Neural cell (in vitro differentiated cells): ENCODE results near the gene CACNA1A. TPM values are rescaled to one million over a fixed set of nuclear protein-coding genes. Genes with fewer than 3 reads are reported as not detected.

ENCODE experiments used
- H2AFZ ChIP-seq: fragments of 200-600, 300-800 bp; sonication (generic), shearing (Covaris generic); 2 replicates; pipeline ENCODE4 v1.6.0; 2014; ENCODE audit warnings: low read depth, mild to moderate bottlenecking, antibody characterized with exemption, low read length, moderate library complexity
- H3F3A ChIP-seq: fragments of 200-600 bp; shearing (Covaris generic); 2 replicates; pipeline ENCODE4 v1.6.1; 2016; ENCODE audit warnings: mild to moderate bottlenecking, moderate library complexity, mixed read lengths, antibody characterized with exemption, low read length; ENCODE audit not compliant: insufficient read depth, poor library complexity, severe bottlenecking
- H3K27ac ChIP-seq: fragments of 200-600, 300-800 bp; sonication (generic), shearing (Covaris generic); 2 replicates; pipeline ENCODE4 v1.5.1; 2014; ENCODE audit warnings: mild to moderate bottlenecking, low read length, moderate library complexity
- H3K27me3 ChIP-seq: fragments of 300-800, 200-600 bp; sonication (generic), shearing (Covaris generic); 2 replicates; pipeline ENCODE4 v1.6.0; 2014; ENCODE audit warnings: mild to moderate bottlenecking, low read depth, low read length, moderate library complexity; ENCODE audit not compliant: insufficient read depth
- H3K36me3 ChIP-seq: fragments of 300-800, 200-600 bp; sonication (generic), shearing (Covaris generic); 2 replicates; pipeline ENCODE4 v1.5.1; 2014; ENCODE audit warnings: mild to moderate bottlenecking, antibody characterized with exemption, low read length, moderate library complexity; ENCODE audit not compliant: insufficient read depth
- H3K4me2 ChIP-seq: fragments of 300-800, 200-600 bp; sonication (generic), shearing (Covaris generic); 2 replicates; pipeline ENCODE4 v1.6.0; 2014; ENCODE audit warnings: mild to moderate bottlenecking, low read length
- H3K4me3 ChIP-seq: fragments of 300-800, 200-600 bp; sonication (generic), shearing (Covaris generic); 2 replicates; pipeline ENCODE4 v1.5.1; 2014; ENCODE audit warnings: mild to moderate bottlenecking, low read length, moderate library complexity
- H3K79me2 ChIP-seq: fragments of 200-600 bp; shearing (Covaris generic); replicated peaks from 2 replicates; pipeline ENCODE4 v1.6.0; 2014; ENCODE audit warnings: mild to moderate bottlenecking, low read length, moderate library complexity; ENCODE audit not compliant: insufficient read depth
- H3K9ac ChIP-seq: fragments of 300-800, 200-600 bp; sonication (generic), shearing (Covaris generic); 2 replicates; pipeline ENCODE4 v1.6.1; 2016; ENCODE audit warnings: mild to moderate bottlenecking, low read length, mixed read lengths
- H3K9me2 ChIP-seq: fragments of 200-600 bp; shearing (Covaris generic); 2 replicates; pipeline ENCODE4 v1.6.1; 2016; ENCODE audit warnings: mild to moderate bottlenecking, low read length, mixed read lengths; ENCODE audit not compliant: insufficient read depth
- H3K9me3 ChIP-seq: fragments of 200-600, 300-800 bp; sonication (generic), shearing (Covaris generic); 2 replicates; pipeline ENCODE4 v1.6.1; 2016; ENCODE audit warnings: mild to moderate bottlenecking, mixed run types, low read length, moderate library complexity, mixed read lengths
- H4K20me1 ChIP-seq: fragments of 200-600 bp; shearing (Covaris generic); 2 replicates; pipeline ENCODE4 v1.6.1; 2016; ENCODE audit warnings: mild to moderate bottlenecking, mixed run types; ENCODE audit not compliant: insufficient read depth
- CTCF ChIP-seq: fragments of 450-650 bp; IDR thresholded peaks from 2 replicates; pipeline ENCODE4 v1.5.1; 2014; ENCODE audit warnings: antibody characterized with exemption, mild to moderate bottlenecking, moderate library complexity; ENCODE audit not compliant: poor library complexity, severe bottlenecking
- EP300 ChIP-seq: fragments of 450-650 bp; conservative IDR thresholded peaks from 2 replicates; pipeline ENCODE4 v1.6.1; 2014; ENCODE audit warnings: antibody characterized with exemption, mild to moderate bottlenecking, moderate library complexity; ENCODE audit not compliant: poor library complexity, severe bottlenecking
- EZH2 ChIP-seq: fragments of 200-600, 300-800 bp; shearing (Covaris generic), sonication (generic); IDR thresholded peaks from 2 replicates; pipeline ENCODE4 v1.6.1; 2014; ENCODE audit warnings: antibody characterized with exemption, low read length, borderline replicate concordance, mild to moderate bottlenecking; ENCODE audit not compliant: insufficient read depth, poor library complexity, severe bottlenecking
- MXI1 ChIP-seq: fragments of 450-650 bp; conservative IDR thresholded peaks from 2 replicates; pipeline ENCODE4 v1.6.1; 2014; ENCODE audit warnings: antibody characterized with exemption, mild to moderate bottlenecking; ENCODE audit not compliant: poor library complexity, severe bottlenecking
- POLR2AphosphoS5 ChIP-seq: IDR thresholded peaks from 2 replicates; pipeline ENCODE4 v1.6.1; 2012
- RAD21 ChIP-seq: fragments of 450-650 bp; conservative IDR thresholded peaks from 2 replicates; pipeline ENCODE4 v1.6.1; 2014; ENCODE audit warnings: antibody characterized with exemption, mild to moderate bottlenecking, moderate library complexity
- REST ChIP-seq: IDR thresholded peaks from 2 replicates; pipeline ENCODE4 v1.6.1; 2012; ENCODE audit warnings: borderline replicate concordance
- SMC3 ChIP-seq: fragments of 450-650 bp; conservative IDR thresholded peaks from 2 replicates; pipeline ENCODE4 v1.6.1; 2014; ENCODE audit warnings: antibody characterized with exemption, mild to moderate bottlenecking, moderate library complexity; ENCODE audit not compliant: poor library complexity
- TAF1 ChIP-seq: IDR thresholded peaks from 2 replicates; pipeline ENCODE4 v1.6.1; 2012; ENCODE audit warnings: low read depth
- polyA plus RNA-seq: library from polyadenylated mRNA; depleted of rRNA; stranded (reverse); fragments of >200 nt; gene quantifications from 2 replicates; pipeline ENCODE4 v1.2.3, GENCODE V29; 2014

CACNA1A gene
- polyA plus RNA-seq, 1 donor from 2014 or later = 6.9 TPM

- no peaks in the 10 kb centered on the region for H3K36me3 ChIP-seq
- H4K20me1 ChIP-seq = no peaks in the 10 kb centered on the region
- peaks cover 8% of the 10 kb centered on the region for H3K9me3 ChIP-seq
- H3K4me2 ChIP-seq = no peak overlapping the region
- no peak overlapping the region for H3K4me3 ChIP-seq
- H3K9ac ChIP-seq = no peak overlapping the region
- TF ChIP-seq EZH2 = no peak
- no peak for TF ChIP-seq POLR2AphosphoS5
- TF ChIP-seq SMC3 = no peak
- no peak for TF ChIP-seq MXI1
- TF ChIP-seq REST = no peak
- no peak for TF ChIP-seq RAD21
- TF ChIP-seq CTCF = no peak
- TF ChIP-seq TAF1 = no peak
- no peak for TF ChIP-seq EP300
- H3K27me3 ChIP-seq = no peaks in the 10 kb centered on the region
- H3K9me2 ChIP-seq = no peaks in the 10 kb centered on the region
- no peak overlapping the region for H2AFZ ChIP-seq
- no peaks in the 10 kb centered on the region for H3K79me2 ChIP-seq
- H3F3A ChIP-seq = no peaks in the 10 kb centered on the region
- H3K27ac ChIP-seq = no peak overlapping the region
Measured at GRCh38 chr19:13350759-13351158, 155.5 kb downstream of the CACNA1A start.

DNA sequence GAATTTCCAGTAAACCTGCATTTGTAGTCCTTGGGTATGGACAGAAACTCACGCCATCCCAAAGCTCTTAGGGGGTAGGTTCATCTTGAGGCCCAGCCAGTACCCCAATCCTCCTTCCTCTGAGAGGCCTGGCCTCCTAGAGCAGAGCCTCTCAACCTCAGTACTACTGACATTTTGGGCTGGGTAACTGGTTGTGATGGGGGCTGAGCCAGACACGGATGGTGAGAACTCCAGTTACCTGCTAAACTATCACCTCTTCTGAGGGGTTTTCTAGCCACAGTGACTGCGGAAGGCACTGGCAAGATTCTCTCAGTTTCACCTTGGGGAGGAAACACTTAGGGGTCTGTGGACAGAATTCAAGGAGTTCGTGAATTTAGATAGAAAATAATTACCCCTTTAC is 156.2 kb downstream of the CACNA1A start:
- H3F3A ChIP-seq = no peaks in the 10 kb centered on the region
- no peaks in the 10 kb centered on the region for H3K9me2 ChIP-seq
- no peak overlapping the region for H3K27ac ChIP-seq
- no peak for TF ChIP-seq SMC3
- no peak for TF ChIP-seq MXI1
- TF ChIP-seq EZH2 = no peak
- TF ChIP-seq EP300 = no peak
- TF ChIP-seq REST = no peak
- TF ChIP-seq RAD21 = no peak
- no peak for TF ChIP-seq POLR2AphosphoS5
- no peak for TF ChIP-seq CTCF
- no peak for TF ChIP-seq TAF1
- H3K4me3 ChIP-seq = no peak overlapping the region
- no peaks in the 10 kb centered on the region for H3K36me3 ChIP-seq
- H3K79me2 ChIP-seq = no peaks in the 10 kb centered on the region
- H3K4me2 ChIP-seq = no peak overlapping the region
- H3K9ac ChIP-seq = no peak overlapping the region
- H3K27me3 ChIP-seq = no peaks in the 10 kb centered on the region
- H2AFZ ChIP-seq = no peak overlapping the region
- H4K20me1 ChIP-seq = no peaks in the 10 kb centered on the region
- peaks cover 8% of the 10 kb centered on the region for H3K9me3 ChIP-seq
